ENCODE results near the gene SUSD4.

Gene SUSD4

DNA sequence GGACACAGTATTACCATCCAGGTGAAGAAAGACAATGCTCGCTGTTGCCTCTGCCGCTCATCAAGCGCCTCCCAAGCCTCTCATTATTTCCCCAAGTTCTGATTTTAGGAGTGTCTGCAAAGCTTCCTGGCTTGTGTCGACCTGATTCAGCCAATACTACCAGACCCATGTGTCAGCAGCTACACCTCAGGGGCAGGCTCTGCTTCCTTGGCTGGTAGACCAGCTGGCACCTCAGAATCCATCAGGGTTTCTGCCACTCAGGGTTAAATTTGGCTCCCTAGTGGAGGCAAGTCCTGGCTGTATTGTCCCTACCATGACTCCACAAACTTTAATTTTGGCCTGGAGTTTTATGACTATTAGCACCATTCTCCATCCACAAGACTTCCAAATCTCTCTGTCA is 35.4 kb downstream of the SUSD4 start:
- DNase-seq: no peak

DNA sequence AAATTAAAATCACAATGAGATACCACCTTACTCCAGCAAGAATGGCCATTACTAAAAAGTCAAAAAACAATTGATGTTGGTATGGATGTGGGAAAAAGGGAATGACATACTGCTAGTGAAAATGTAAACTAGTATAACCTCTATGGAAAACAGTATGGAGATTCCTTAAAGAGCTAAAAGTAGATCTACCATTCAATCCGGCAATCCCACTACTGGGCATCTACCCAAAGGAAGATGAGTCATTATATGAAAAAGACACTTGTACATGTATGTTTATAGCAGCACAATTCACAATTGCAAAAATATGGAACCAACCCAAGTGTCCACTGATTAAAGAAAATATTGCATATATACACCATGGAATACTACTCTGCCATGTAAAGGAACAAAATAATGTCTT is 37.2 kb downstream of the SUSD4 start:
- no peak for DNase-seq

DNA sequence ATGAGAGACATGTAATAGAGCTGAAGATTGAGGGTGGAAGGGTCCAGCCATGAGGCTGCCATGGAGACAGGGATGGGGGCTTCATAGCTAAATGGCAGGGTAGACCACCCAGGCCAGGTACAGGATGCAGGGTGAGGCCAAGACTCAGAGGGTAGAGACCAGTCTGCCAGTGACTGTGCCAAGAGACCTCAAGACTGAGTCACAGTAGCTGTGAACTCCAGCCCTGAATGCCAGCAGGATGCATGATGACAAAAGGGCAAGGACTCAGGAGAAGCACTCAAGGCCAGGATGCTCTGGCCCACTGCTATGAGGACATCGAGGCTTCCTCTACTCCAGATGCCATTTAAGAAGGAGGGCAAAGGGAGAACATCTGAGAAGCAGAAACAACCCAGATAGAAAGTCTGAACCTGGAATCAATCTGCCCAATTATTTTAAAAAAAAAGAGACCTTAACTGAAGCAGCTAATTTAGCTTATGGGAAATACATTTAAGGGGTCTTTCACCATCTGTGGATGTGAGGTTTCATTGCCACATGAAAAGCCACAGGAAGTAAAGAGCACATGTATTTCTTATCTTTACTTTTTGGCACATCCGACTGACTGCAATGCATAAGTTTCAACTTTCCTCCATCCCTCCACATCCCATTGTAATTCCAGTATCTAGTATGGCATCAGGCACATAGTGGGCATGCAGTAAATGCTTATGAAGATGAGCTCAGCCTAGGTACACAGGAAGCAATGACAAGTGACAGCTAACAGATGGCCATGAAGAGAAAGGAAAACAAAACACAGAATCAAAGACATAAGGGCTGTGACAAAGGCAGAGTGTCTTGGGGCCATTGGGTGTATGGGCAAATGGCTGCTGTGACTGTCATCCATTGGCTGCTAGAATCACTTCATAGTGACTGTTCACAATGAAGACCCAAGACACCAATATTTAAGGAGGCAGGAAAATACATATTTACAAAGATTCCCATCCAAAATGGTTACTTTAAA is 40.2 kb downstream of the SUSD4 start:
- DNase-seq: no peak

DNA sequence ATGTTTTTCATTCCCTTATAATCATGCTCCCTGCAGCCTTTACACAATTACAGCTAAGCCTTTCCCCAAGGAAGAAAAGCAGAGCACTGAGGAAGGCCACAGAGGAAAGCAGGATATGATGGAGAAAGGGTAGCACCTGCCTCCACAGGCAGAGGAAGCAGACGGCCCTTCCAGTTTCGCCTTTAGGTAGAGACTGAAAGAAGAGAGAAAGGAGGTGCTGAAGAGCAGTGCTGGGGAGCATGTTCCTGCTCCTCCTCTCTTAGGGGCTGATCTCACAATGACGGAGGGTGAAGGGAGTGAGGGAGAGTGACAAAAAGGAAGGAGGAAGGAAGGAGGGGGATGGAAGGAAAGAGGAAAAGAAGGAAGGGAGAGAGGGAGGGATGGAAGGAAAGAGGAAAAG is 41.1 kb downstream of the SUSD4 start:
- DNase-seq: no peak

DNA sequence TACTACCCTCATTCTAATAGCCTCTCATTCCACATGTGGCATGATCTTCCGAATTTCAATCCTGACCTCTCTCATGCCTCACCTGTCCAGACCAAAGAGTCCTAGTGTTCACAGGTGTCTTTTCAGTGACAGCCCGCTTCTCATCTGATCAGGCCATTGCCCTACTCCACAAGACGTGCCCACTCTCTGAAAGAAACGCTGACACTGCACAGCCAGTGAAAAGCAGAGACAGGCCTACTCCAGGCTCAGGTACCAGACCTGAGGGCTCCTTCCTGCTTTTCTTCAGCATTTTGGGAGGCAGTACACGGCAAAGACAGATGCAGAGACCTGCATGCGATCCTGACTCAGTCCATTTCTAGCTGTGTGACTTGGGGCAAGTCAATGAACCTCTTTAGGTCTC is 43.0 kb downstream of the SUSD4 start:
- DNase-seq: no peak

DNA sequence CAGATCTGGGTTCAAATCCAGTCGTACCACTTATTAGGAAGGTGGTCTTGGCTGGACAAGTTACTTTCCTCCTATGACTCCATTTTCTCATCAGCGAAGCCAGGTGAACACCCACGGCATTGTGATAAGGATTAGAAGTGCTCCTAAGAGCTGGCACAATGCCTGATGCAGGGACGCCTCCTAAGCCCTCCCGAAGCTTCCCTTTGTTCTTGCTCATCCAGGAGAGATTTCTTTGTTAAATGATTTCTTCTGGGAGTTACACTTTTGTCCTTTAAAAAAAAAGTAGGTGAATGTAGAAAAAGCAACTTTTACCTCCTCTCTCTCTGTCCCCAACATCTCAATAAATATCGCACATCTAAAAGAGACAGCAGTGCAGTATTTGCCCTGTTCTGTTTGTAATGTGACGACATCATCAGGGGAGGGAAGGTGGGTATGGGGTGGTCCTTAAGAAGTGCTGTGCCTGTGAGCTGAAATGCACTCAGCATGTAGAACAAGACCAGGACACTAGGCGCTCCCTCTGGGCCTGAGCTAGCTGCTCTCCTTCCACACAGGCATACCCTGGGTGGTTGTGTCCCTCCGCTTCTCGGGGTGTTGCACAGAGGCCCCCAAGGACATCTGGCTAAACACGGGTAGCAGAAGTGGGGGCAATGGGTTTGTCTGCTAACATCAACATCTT is 43.9 kb downstream of the SUSD4 start:
- no peak for DNase-seq

DNA sequence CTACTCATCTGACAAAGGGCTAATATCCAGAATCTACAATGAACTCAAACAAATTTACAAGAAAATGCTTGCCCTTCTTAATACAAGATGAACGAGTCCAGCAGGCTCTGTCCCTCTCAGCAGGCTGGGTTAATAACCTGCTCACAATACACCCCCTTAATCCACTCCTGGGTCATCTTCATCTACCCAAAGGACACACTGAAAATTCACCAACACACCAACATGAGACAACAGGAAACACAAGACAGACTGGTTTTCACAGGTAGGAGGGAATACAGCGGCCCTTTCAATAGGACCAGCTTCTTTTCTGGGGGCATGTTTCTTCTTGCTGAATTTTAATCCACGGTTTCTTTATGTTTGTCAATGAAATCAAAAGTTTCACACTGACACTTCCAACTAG is 44.6 kb downstream of the SUSD4 start:
- DNase-seq: no peak

DNA sequence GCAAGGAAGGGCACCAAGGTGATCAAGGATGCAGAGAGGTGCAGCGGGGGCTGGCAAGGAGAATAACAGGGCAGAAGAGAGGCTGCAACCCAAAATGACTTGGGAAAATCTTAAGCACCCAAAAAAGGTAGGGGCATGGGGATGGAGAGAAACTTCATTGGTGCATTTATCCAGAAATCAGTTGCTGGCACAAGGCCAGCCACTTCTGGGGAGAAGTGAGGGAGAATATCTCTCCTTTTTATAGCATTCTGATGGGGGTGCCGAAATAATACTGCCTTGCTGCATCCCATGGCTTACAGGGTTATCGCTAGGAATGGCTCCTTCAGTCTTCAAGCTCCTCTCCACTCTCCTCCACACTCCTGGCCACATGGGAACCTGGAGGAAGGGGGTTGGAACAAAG is 47.9 kb downstream of the SUSD4 start:
- DNase-seq: no peak

DNA sequence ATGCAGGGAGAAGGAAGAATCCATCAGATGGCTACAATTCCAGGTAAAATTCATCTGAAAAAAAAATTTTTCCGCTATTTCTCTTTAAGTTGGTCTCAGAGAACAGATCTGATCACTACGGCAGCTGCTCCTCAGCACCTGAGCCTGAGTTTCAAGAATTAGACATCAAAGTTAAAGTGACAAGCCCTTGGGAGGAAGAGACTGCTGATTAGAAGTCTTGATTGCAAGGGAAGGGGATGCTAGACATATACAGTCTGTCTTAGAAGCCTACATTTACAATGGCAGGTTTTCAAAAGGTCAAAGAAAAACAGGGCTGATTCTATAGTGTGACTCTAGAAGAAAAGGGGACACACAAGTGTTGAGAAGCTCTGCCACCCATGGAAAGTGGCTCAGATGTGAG is 48.3 kb downstream of the SUSD4 start:
- no peak for DNase-seq

DNA sequence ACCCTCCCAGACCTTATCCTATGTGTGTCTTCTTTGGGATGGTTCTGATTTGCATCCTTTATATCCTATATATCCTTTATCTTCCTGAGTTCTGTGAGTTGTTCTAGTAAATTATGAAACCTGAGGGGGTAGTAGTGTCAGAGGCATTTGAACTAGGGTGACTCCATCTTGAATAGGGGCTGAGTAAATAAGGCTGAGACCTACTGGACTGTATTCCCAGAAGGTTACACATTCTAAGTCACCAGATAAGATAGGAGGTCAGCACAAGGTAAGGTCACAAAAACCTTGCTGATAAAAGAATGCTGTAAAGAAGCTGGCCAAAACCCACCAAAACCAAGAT is 50.6 kb downstream of the SUSD4 start:
- DNase-seq: no peak

DNA sequence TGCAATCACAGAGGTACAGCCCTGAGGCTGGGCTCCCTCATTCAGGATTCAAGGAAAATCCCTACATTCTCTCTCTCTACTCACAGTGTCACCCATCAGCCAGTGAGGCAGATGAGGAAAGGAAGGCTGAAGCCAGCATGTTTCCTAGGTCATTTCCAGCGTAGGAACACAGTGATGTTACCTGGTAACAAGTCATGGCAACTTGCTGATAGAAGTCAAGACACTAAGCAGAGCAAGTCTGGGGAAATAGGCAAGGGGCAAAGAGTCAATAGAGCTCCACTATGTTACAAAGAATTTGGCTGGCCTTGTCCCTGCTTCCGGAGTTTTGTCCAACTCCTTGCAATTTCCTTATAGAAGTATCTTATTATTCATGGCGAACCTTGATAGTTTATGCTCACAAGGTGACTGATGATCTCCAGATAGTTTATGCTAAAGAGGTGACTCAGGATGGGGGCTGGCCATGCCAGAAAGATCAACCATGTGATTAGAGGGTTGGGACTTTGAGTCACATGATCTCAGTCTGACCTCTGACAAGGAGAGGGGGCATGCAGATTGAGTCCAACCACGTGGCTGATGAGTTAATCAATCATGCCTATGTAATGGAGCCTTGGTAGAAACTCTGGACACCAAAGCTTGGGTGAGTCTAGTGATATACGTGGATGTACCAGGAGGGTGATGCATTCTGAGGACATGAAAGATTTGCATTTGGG is 51.1 kb downstream of the SUSD4 start:
- no peak for DNase-seq

DNA sequence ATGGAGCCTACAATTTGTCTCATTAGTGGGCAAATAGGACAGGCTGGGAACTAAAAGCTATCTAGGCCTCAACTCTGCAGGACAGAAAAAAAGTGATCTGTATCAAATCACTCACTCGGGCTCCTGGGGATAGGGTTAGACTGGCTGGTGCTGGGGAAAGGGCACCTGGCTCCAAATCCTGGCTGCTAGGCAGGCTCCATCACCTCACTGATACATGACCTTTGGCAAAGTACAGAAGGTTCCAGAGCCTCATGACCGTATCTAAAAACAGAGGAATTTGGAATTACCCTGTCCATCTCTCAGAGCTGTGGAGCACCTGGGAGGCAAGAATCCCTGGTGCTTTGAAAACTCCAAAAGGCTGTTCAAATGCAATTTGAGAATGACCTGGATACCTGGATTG is 51.7 kb downstream of the SUSD4 start:
- DNase-seq: no peak

DNA sequence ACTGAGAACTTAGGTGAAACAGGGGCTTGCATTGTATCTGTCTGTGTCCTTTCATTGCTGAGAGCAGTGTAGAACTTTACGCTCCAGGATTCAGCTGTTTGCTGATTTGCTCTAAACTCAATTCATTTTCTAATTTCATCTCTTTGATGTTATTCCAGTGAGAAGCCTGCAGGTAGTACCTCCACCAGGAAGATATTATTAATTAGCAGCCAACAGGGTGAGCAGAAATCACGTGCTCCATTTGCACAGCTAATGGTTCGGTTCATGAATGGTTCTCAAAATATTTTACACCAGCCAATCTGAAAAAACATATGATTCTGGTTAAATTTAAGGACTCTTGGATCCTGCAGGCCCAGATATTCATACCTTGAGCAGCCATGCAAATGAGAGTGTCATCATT is 52.1 kb downstream of the SUSD4 start:
- no peak for DNase-seq

DNA sequence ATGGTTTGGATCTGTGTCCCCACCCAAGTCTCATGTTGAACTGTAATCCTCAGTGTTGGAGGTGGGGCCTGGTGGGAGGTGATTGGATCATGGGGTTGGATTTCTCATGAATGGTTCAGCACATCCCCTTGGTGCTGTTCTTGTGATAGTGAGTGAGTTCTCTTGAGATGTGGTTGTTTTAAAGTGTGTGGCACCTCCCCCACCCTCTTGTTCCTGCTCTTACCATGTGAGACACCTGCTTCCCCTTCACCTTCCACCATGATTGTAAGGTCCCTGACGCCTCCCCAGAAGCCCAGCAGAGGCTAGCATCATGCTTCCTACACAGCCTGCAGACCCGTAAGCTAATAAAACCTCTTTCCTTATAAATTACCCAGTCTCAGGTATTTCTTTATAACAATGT is 55.8 kb downstream of the SUSD4 start:
- no peak for DNase-seq

DNA sequence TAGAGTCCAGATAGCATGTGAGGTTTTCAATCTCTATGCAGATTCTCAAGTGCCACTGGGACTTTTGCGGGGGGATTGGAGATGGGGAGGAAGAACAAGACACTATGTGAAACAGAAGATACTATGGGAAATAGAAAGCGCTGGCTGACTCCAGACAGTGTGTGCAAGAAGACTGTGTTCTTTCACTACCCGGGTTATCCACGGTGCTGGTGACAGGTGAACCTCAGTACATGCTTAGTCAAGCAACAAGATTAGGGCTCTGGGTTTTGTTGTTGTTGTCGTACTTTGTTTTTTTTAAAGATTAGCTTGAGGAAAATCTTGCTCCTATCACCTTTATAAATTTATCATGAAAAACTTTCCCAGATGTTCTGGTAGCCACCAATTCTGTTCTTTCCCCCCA is 56.4 kb downstream of the SUSD4 start:
- DNase-seq: no peak

DNA sequence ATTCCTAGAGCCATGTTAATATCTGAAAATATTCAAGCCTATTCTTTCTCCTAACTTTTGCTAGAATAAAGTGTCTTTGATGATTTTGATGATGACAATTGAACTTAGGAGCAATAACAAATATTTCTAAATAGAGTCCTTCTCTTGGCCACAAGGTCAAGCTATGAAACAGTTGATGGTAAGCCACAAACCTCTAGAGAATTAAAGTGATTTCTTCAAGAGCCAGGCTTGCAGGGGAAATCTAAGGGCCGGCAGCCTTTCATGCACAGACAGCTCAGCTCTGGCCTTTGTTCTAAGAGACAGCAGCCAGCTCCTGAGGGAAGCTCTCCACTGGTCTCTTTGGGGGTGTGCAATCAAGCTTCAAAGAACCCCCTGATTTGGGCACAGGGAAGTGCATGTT is 59.0 kb downstream of the SUSD4 start:
- DNase-seq: no peak

DNA sequence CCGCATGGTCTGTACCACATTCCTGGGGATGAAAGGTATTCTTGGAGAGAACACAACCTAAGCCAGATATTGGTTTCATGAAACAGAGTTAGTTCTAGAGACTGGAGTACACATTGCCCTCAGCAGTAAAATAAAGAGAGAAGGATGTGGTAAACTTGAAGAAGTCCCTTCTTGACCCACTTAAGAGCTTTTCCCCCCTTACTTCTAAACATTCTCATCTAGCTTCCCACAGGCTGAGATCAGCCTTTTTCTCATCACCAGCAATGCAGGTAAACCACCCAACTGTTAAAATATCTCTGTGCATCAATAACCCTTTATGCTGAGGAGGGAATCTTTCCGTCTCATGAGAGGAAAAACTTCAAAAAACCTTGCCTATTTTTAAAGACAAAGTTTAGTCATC is 62.6 kb downstream of the SUSD4 start:
- no peak for DNase-seq

DNA sequence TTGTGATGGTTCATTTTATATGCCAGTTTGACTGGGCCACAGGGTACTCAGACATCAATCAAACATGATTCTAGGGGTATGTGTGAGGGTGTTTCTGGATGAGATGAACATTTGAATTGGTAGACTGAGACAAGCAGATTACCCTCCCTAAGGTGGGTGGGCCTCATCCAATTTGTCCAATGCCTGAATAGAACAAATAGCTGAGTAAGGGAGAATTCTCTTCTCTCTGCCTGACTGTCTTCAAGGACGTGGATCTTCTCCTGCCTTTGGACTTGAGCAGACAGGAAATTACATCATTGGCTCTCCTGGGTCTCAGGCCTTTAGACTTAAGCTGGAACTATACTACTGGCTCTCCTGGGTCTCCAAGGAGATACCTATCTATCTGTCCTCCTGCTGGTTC is 64.4 kb downstream of the SUSD4 start:
- DNase-seq: no peak

DNA sequence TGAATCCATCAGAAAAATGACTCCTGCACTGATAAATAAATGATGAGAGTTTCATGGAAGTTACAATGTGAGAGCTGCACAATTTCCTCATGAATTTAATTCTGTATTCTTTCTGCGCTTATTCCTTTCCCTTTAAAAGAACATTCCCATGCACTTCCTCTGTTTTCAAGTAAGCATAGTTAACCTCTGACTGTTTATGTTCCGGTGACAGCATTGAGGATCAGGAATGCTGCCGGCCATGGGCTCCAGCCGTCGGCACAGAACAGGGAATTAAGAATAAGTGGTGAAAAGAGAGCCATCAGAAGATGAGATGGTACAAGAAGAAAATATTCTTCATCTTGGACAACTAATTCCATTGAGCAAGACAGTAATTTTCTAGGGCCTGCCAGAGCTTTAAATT is 65.3 kb downstream of the SUSD4 start:
- DNase-seq: no peak

DNA sequence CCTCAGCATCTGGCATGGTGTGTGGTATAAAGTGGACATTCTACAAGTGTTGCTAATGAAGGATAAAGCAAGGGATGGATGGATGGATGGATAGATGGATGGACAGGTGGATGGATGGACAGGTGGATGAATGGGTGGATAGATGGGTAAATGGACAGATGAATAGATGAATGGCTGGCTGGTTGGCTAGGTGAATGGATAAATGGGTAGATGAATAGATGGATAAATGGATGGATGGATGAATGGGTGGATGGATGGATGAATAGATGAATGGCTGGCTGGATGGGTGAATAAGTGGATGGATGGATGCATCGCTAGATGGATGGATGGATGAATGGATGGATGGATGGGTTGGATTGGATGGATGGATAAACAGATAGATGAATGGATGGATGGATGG is 66.2 kb downstream of the SUSD4 start:
- no peak for DNase-seq

DNA sequence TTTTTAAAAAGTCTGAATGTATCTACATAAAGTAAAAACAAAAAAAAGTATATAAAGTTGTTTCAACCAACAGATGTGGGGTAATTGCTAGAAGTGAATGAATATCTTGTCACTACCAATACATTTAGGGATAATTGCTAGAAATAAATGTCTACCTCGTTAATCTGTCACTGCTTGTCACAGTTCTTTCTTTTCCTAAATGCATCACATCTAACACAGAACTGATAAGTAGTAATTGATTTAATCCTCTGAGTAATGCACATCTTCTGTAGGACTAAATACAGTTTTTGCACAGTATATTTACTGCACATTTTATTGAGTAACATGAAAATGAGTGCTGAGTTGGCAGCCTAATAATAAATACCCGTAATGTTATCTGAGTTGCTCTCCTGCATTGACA is 72.2 kb downstream of the SUSD4 start:
- DNase-seq: no peak

DNA sequence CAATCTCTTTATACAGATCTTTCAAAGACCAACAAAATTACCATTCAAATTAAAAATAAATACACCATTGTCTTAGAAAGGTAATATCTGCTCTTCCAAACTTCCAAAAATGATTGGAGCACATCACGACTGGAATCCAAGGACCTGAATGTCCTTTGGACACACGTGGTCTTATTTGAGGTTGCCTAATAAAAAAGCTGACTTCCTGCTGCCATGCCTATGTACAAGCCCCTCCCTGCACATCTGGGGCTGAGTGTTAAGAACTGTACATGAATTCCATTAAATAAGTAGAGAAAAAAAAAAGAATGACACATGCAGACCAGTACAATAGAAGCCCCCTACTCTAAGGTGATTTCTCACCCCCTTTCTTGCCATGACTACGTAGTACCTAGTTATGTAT is 73.6 kb downstream of the SUSD4 start:
- DNase-seq: no peak

DNA sequence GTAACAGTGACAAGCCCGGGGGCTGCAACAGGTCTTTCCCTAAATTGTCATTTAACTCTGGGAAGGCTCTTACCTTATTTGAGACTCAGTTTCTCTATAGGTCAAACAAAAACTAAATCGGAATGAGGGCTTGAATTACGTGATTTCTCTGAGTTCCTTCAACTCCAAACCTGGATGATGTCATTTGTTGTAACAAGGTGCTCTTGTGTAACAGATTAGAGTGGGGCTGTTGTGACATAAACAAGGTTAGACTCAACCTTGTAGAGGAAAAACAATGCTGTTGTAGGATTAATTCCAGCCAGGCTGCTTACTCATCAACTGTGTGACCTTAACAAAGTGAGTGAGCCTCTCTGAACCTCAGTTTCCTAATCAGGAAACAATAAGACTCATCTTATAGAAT is 74.4 kb downstream of the SUSD4 start:
- no peak for DNase-seq

DNA sequence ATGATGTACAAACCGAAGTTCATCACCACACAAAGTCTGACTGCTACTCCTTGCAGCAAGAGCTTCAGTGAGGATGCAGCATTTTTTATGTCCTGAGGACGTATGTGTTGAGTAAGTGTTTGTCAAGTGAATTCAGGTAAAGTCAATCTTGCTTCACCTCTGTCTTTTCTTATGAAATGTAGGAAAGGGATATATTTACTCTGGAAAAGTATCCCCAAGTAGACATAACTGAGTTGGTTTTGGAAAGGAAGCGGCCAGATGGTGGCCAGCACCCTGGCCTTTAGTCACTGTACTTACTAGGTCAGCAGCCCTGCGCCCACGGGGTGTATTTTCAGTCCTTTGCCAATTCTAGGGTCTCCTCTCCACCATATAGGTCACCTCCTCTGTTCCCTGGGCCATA is 75.2 kb downstream of the SUSD4 start:
- DNase-seq: no peak

Data from stimulated activated CD4-positive, alpha-beta T cell treated with anti-CD3 and anti-CD28 coated beads, Interleukin-12 subunit alpha, Interleukin-12 subunit beta, amount 100 ng/mL, for 4 hours (primary cell).